GM23248 (cell line): ENCODE results near the gene VCAM1. TPM values are rescaled to one million over a fixed set of nuclear protein-coding genes. Genes with fewer than 3 reads are reported as not detected.

Experiments used
- DNase-seq: peaks from one replicate; pipeline ENCODE4 v3.0.0-alpha.2; 2015
- H2AFZ ChIP-seq: fragments of 200-600 bp; sonication (generic); 2 replicates; pipeline ENCODE4 v1.6.1; 2016; ENCODE audit warnings: antibody characterized with exemption
- H3F3A ChIP-seq: fragments of 200-600 bp; sonication (generic); 2 replicates; pipeline ENCODE4 v1.6.1; 2016; ENCODE audit warnings: mild to moderate bottlenecking, antibody characterized with exemption, mixed run types; ENCODE audit not compliant: insufficient read depth
- H3K27ac ChIP-seq: fragments of 200-600 bp; sonication (generic); 2 replicates; pipeline ENCODE4 v1.5.1; 2016; ENCODE audit warnings: mild to moderate bottlenecking
- H3K27me3 ChIP-seq: fragments of 200-600 bp; sonication (generic); replicated peaks from 2 replicates; pipeline ENCODE4 v1.6.1; 2016; ENCODE audit warnings: mild to moderate bottlenecking; ENCODE audit not compliant: insufficient read depth
- H3K36me3 ChIP-seq: fragments of 200-600 bp; sonication (generic); 2 replicates; pipeline ENCODE4 v1.6.1; 2016; ENCODE audit warnings: low read depth, mild to moderate bottlenecking
- H3K4me1 ChIP-seq: fragments of 200-600 bp; sonication (generic); 2 replicates; pipeline ENCODE4 v1.6.1; 2016; ENCODE audit warnings: mild to moderate bottlenecking; ENCODE audit not compliant: insufficient read depth
- H3K4me2 ChIP-seq: fragments of 200-600 bp; sonication (generic); one replicate; pipeline ENCODE4 v1.6.1; 2016; ENCODE audit warnings: mild to moderate bottlenecking; ENCODE audit not compliant: unreplicated experiment
- H3K4me3 ChIP-seq: fragments of 200-600 bp; sonication (generic); 2 replicates; pipeline ENCODE4 v1.5.1; 2016; ENCODE audit warnings: mild to moderate bottlenecking
- H3K79me2 ChIP-seq: fragments of 200-600 bp; sonication (generic); 2 replicates; pipeline ENCODE4 v1.6.1; 2016; ENCODE audit warnings: mild to moderate bottlenecking; ENCODE audit not compliant: insufficient read depth
- H3K9ac ChIP-seq: fragments of 200-600 bp; sonication (generic); 2 replicates; pipeline ENCODE4 v1.6.1; 2016; ENCODE audit warnings: mild to moderate bottlenecking
- H3K9me2 ChIP-seq: fragments of 200-600 bp; sonication (generic); 2 replicates; pipeline ENCODE4 v1.6.1; 2016; ENCODE audit warnings: mixed run types, mild to moderate bottlenecking, moderate library complexity; ENCODE audit not compliant: insufficient read depth
- H3K9me3 ChIP-seq: fragments of 200-600 bp; sonication (generic); one replicate; pipeline ENCODE4 v1.6.1; 2017; ENCODE audit warnings: low read depth
- H4K20me1 ChIP-seq: fragments of 200-600 bp; sonication (generic); 2 replicates; pipeline ENCODE4 v1.6.0; 2016; ENCODE audit not compliant: insufficient read depth
- EZH2 ChIP-seq: fragments of 200-600 bp; sonication (generic); IDR thresholded peaks from 2 replicates; pipeline ENCODE4 v1.6.1; 2018; ENCODE audit warnings: antibody characterized with exemption, mild to moderate bottlenecking; ENCODE audit not compliant: insufficient read depth, poor library complexity, severe bottlenecking
- EZH2phosphoT487 ChIP-seq: fragments of 200-600 bp; sonication (generic); IDR thresholded peaks from 2 replicates; pipeline ENCODE4 v1.6.1; 2018; ENCODE audit warnings: antibody characterized with exemption, moderate library complexity, mild to moderate bottlenecking, low read depth; ENCODE audit not compliant: insufficient read depth
- WGBS, 2 experiments: methylation state at CpG; one replicate each; pipeline ENCODE4 v1.1.6; 2015 to 2017; ENCODE audit warnings: low lambda C conversion rate in 2 of 2, low coverage in 1 of 2; ENCODE audit errors: missing lambda C conversion rate in 2 of 2; 5-methylcytosine and 5-hydroxymethylcytosine counted together
- in situ Hi-C: fragments of 300-500 bp; cut with MboI; formaldehyde crosslinking; loops from 2 replicates; pipeline ENCODE4 v1.15.0; 2020
- polyA plus RNA-seq: library from polyadenylated mRNA; unstranded; fragments of >200 nt; fragmentation: Nextera tagmentation; extraction: Ambion mirVana; gene quantifications from 2 replicates; pipeline ENCODE4 v1.2.1, GENCODE V29; 2016
- total RNA-seq: library from RNA; depleted of rRNA; stranded (reverse); fragments of >200 nt; shearing (Covaris generic); gene quantifications from 2 replicates; pipeline ENCODE4 v1.2.3, GENCODE V29; 2014

The VCAM1 gene
- total and polyA plus RNA-seq, 2 experiments from 2014 or later = 3.0 to 3.8 TPM

DNA sequence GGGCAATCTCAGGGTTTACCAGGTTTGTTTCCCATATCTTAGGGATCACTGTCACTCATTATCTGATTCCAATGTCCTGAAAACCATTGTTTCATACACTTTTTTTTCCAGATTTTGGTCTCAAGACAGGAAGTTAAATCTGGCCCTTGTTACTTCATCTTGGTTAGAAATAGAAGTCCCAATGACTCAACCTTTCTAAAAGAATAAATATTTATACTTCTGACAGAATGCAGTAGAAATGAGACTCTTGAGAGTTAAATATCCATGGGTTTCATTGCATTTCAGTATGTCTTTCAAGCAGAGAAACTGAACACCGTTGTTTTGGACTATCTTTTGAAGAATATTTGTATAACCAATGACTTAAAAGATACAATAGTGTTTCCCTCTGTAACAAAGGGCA, 19.8 kb upstream of the VCAM1 start:
- Histone ChIP-seq H3K4me3 (no peak overlapping the region), H3K4me1 (peaks cover 28% of the 10 kb centered on the region), H3K9me3 (no peaks in the 10 kb centered on the region), H3F3A (peaks cover 13% of the 10 kb centered on the region; the same call in 1 of the 2 replicates), H2AFZ (peak overlapping the region; percentile 49), H3K27ac (no peak overlapping the region), H3K4me2 (no peak overlapping the region), H3K9ac (no peak overlapping the region), H3K9me2 (no peaks in the 10 kb centered on the region), H3K36me3 (no peaks in the 10 kb centered on the region), H3K79me2 (no peaks in the 10 kb centered on the region), H3K27me3 (no peaks in the 10 kb centered on the region), H4K20me1 (no peaks in the 10 kb centered on the region)
- 79 to 93% methylated on average over 1 of the region's 1 CpG for WGBS, 2 experiments
- peak; percentile 58 for DNase-seq
- no peak for TF ChIP-seq EZH2phosphoT487
- no peak for TF ChIP-seq EZH2
- in situ Hi-C loops = no loop called here

DNA sequence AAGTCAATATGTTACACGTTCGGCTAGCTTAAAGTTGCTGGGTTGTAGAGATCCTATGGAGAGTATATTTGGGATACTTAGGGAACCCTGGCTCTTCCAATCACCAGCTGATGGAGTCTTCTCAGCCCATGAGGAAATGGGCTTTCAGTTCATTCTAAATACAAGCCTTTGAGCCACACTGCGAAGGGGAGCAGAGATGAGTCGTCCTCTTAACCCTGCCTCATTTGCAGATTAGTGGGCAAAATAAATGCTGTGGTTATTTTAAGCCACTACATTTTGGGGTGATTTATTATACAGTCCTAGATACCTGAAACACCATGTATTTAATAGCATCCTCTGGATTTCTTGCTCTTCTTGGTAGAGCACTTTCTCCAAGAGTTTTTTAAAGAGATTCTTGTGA, 19.0 kb upstream of the VCAM1 start:
- H3K9me3 ChIP-seq = no peaks in the 10 kb centered on the region
- no peak overlapping the region for H3K27ac ChIP-seq
- no peaks in the 10 kb centered on the region for H3K36me3 ChIP-seq
- no peaks in the 10 kb centered on the region for H4K20me1 ChIP-seq
- no peak overlapping the region for H3K9ac ChIP-seq
- no peaks in the 10 kb centered on the region for H3K27me3 ChIP-seq
- H3F3A ChIP-seq = peaks cover 13% of the 10 kb centered on the region; the same call in 1 of the 2 replicates
- no peak overlapping the region for H3K4me2 ChIP-seq
- in situ Hi-C loops = no loop called here
- DNase-seq = peak; percentile 24
- H3K4me3 ChIP-seq = no peak overlapping the region
- H2AFZ ChIP-seq = no peak overlapping the region
- H3K9me2 ChIP-seq = no peaks in the 10 kb centered on the region
- 72% methylated on average over 4 of the region's 4 CpGs for WGBS, 2 experiments
- no peaks in the 10 kb centered on the region for H3K79me2 ChIP-seq
- no peak for TF ChIP-seq EZH2phosphoT487
- TF ChIP-seq EZH2 = no peak
- H3K4me1 ChIP-seq = peaks cover 29% of the 10 kb centered on the region

DNA sequence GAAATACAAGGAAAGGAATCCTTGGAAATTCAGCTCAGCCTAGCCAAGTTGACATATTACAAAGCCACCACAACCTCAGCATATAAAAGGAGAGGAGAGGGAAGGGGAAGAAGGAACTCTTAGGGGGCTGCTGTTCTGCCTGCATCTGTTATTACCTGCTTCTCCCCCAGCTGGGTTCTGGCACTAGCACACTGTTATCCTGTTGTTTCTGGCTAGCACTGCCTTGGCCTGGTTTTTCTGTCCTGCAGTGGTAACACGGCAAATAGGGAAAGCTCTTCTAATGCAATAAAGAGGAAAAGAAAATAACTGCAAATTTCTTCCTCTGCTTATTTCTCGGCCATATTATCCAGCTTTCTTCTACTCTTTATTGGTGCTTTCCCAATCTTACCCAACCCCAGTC, 16.5 kb upstream of the VCAM1 start:
- H3K4me1 ChIP-seq = peaks cover 29% of the 10 kb centered on the region
- H3K27me3 ChIP-seq = no peaks in the 10 kb centered on the region
- H3K9me2 ChIP-seq = no peaks in the 10 kb centered on the region
- no peak for TF ChIP-seq EZH2phosphoT487
- no peak for TF ChIP-seq EZH2
- no peaks in the 10 kb centered on the region for H3K79me2 ChIP-seq
- H3K36me3 ChIP-seq = no peaks in the 10 kb centered on the region
- 67 to 83% methylated on average over 2 of the region's 2 CpGs for WGBS, 2 experiments
- H3K9me3 ChIP-seq = no peaks in the 10 kb centered on the region
- H4K20me1 ChIP-seq = no peaks in the 10 kb centered on the region
- DNase-seq = no peak
- no peak overlapping the region for H3K9ac ChIP-seq
- peaks cover 13% of the 10 kb centered on the region; the same call in 1 of the 2 replicates for H3F3A ChIP-seq
- in situ Hi-C loops = no loop called here
- H3K4me3 ChIP-seq = no peak overlapping the region
- no peak overlapping the region for H3K4me2 ChIP-seq
- no peak overlapping the region for H2AFZ ChIP-seq
- H3K27ac ChIP-seq = no peak overlapping the region

- H3K9me2 ChIP-seq = no peaks in the 10 kb centered on the region
- TF ChIP-seq EZH2phosphoT487 (no peak), EZH2 (no peak)
- H3F3A ChIP-seq = peaks cover 13% of the 10 kb centered on the region; the same call in 1 of the 2 replicates
- H3K9me3 ChIP-seq = no peaks in the 10 kb centered on the region
- H3K36me3 ChIP-seq = no peaks in the 10 kb centered on the region
- peak overlapping the region; percentile 38 for H3K27ac ChIP-seq
- no peaks in the 10 kb centered on the region for H4K20me1 ChIP-seq
- H3K9ac ChIP-seq = no peak overlapping the region; the same call in 1 of the 2 replicates
- no peaks in the 10 kb centered on the region for H3K27me3 ChIP-seq
- H3K79me2 ChIP-seq = no peaks in the 10 kb centered on the region
- in situ Hi-C loops = no loop called here
- peak; percentile 69 for DNase-seq
- H3K4me2 ChIP-seq = peak overlapping the region; percentile 41
- 0 out of 2 replicates have a peak overlapping the region, but pooled peaks have one; percentile 7 for H2AFZ ChIP-seq
- WGBS, 2 experiments = 13 to 20% methylated on average over 2 of the region's 2 CpGs
- H3K4me3 ChIP-seq = no peak overlapping the region
- peaks cover 34% of the 10 kb centered on the region for H3K4me1 ChIP-seq
Observed at GRCh38 chr1:100703716-100704115, 15.8 kb upstream of the VCAM1 start.
